HepG2 (cell line): ENCODE results near the gene CAMK2D. TPM values are rescaled to one million over a fixed set of nuclear protein-coding genes. Genes with fewer than 3 reads are reported as not detected.
A peak's percentile ranks its signal among the peaks of the same experiment; 100 is the strongest.

ENCODE experiments used
- AHR ChIP-seq: IDR thresholded peaks from 2 replicates; pipeline ENCODE4 v1.6.1; 2018; ENCODE audit warnings: missing genetic modification reagents, missing compliant biosample characterization
- ARID4A ChIP-seq: sonication (generic); formaldehyde crosslinking; IDR thresholded peaks from 2 replicates; pipeline ENCODE4 v1.5.0; 2020; ENCODE audit warnings: mild to moderate bottlenecking, missing genetic modification reagents, borderline replicate concordance
- FOXA3 ChIP-seq: IDR thresholded peaks from 2 replicates; pipeline ENCODE4 v1.6.1; 2016; ENCODE audit warnings: missing genetic modification reagents, missing compliant biosample characterization
- HMGXB4 ChIP-seq, 2 experiments: sonication (generic) in 1 of 2; formaldehyde crosslinking in 1 of 2; IDR thresholded peaks; 2 replicates each; pipeline versions ENCODE4 v1.4.0 to v1.6.1; 2018 to 2020; ENCODE audit warnings: missing genetic modification reagents in 2 of 2, borderline replicate concordance in 1 of 2, low read depth in 1 of 2, mild to moderate bottlenecking in 1 of 2, missing biosample characterization in 1 of 2
- HOXA7 ChIP-seq: sonication (generic); formaldehyde crosslinking; IDR thresholded peaks from 2 replicates; pipeline ENCODE4 v1.8.1; 2022; ENCODE audit warnings: mild to moderate bottlenecking, missing genetic modification reagents, moderate library complexity
- MED1 ChIP-seq: sonication (generic); formaldehyde crosslinking; IDR thresholded peaks from 2 replicates; pipeline ENCODE4 v1.4.0; 2020; ENCODE audit warnings: missing genetic modification reagents
- MXD4 ChIP-seq: IDR thresholded peaks from 2 replicates; pipeline ENCODE4 v1.6.1; 2016; ENCODE audit warnings: mild to moderate bottlenecking, missing biosample characterization, missing genetic modification reagents
- NCOA2 ChIP-seq: sonication (generic); formaldehyde crosslinking; IDR thresholded peaks from 2 replicates; pipeline ENCODE4 v1.8.0; 2022; ENCODE audit warnings: inconsistent platforms
- NR2F6 ChIP-seq, 2 experiments: IDR thresholded peaks; 2 replicates each; pipeline ENCODE4 v1.6.1; 2016; ENCODE audit warnings: antibody characterized with exemption in 1 of 2, mild to moderate bottlenecking in 1 of 2
- RCOR2 ChIP-seq: IDR thresholded peaks from 2 replicates; pipeline ENCODE4 v1.6.1; 2016; ENCODE audit warnings: missing biosample characterization, missing genetic modification reagents
- ZBTB20 ChIP-seq: sonication (generic); formaldehyde crosslinking; IDR thresholded peaks from 2 replicates; pipeline ENCODE4 v1.8.1; 2023; ENCODE audit warnings: missing genetic modification reagents, low read depth, mild to moderate bottlenecking, borderline replicate concordance
- ZNF230 ChIP-seq: sonication (generic); formaldehyde crosslinking; IDR thresholded peaks from 2 replicates; pipeline ENCODE4 v1.4.0; 2020; ENCODE audit warnings: mild to moderate bottlenecking, missing genetic modification reagents
- ZNF292 ChIP-seq: sonication (generic); formaldehyde crosslinking; IDR thresholded peaks from 2 replicates; pipeline ENCODE4 v1.8.1; 2022; ENCODE audit warnings: mild to moderate bottlenecking, low read depth, missing genetic modification reagents, borderline replicate concordance
- ZNF501 ChIP-seq: sonication (generic); formaldehyde crosslinking; IDR thresholded peaks from 2 replicates; pipeline ENCODE4 v1.5.1; 2020; ENCODE audit warnings: mild to moderate bottlenecking, moderate library complexity, missing genetic modification reagents
- ZNF788 ChIP-seq: sonication (generic); formaldehyde crosslinking; IDR thresholded peaks from 2 replicates; pipeline ENCODE4 v1.5.0; 2020; ENCODE audit warnings: mild to moderate bottlenecking, missing genetic modification reagents, borderline replicate concordance
- ZSCAN22 ChIP-seq: sonication (generic); formaldehyde crosslinking; IDR thresholded peaks from 2 replicates; pipeline ENCODE4 v1.4.0; 2020; ENCODE audit warnings: mild to moderate bottlenecking, missing genetic modification reagents
- polyA plus RNA-seq, 8 experiments: library from polyadenylated mRNA; depleted of rRNA in 3 of 8; stranded (reverse) in 7 of 8; unstranded in 1 of 8; fragments of >200 nt; fragmentation: Illumina TruSeq in 4 of 8; extraction: Trizol in 4 of 8; gene quantifications; 2 replicates each; pipeline versions ENCODE4 v1.2.1 to v1.2.3, GENCODE V29; 2011 to 2016; ENCODE audit warnings: low read depth in 4 of 8, missing spikeins in 1 of 8, mixed read lengths in 1 of 8; ENCODE audit not compliant: insufficient read depth in 1 of 8
- total RNA-seq, 5 experiments: library from RNA; depleted of rRNA; stranded (reverse); fragments of >200 nt; fragmentation: Illumina TruSeq; extraction: Trizol; gene quantifications; 2 replicates each; pipeline ENCODE4 v1.2.3, GENCODE V29; 2016; ENCODE audit warnings: low read depth in 1 of 5
- TF ChIP-seq, protein P1 (sequence below): sonication (generic); formaldehyde crosslinking; IDR thresholded peaks from 2 replicates; pipeline ENCODE4 v1.5.1; 2020; ENCODE audit warnings: missing genetic modification reagents, mild to moderate bottlenecking, borderline replicate concordance
- TF ChIP-seq, protein P2 (sequence below): IDR thresholded peaks from 2 replicates; pipeline ENCODE4 v1.6.1; 2016; ENCODE audit warnings: mild to moderate bottlenecking
- TF ChIP-seq, protein P3 (sequence below): sonication (generic); formaldehyde crosslinking; IDR thresholded peaks from 2 replicates; pipeline ENCODE4 v1.8.0; 2022; ENCODE audit warnings: missing genetic modification reagents, mild to moderate bottlenecking, moderate library complexity, borderline replicate concordance

Gene CAMK2D
- total and polyA plus RNA-seq, 2 of the 13 experiments (the other 11 are each of a cell fraction or from before 2014, with no cell fraction given) = 18.0 to 65.4 TPM

- 0 out of 2 replicates have a peak, but pooled peaks have one; percentile 51 for TF ChIP-seq ZNF292 (CRISPR knock-in tag)
- TF ChIP-seq, protein P1, sequence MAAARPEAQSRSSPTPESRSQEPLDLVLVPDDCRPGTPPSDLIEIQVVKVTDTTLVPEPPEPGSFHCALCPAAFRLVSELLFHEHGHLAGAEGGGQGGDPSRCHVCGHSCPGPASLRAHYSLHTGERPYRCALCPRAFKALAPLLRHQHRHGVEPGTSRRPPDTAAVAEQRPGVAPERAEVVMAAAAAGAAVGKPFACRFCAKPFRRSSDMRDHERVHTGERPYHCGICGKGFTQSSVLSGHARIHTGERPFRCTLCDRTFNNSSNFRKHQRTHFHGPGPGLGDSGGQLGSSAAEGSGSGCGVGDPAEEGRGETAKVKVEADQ (CRISPR knock-in tag) = no peak
- TF ChIP-seq ZNF788 (CRISPR knock-in tag) = 0 out of 2 replicates have a peak, but pooled peaks have one; percentile 14
- no peak for TF ChIP-seq AHR (CRISPR knock-in tag)
- 0 out of 2 replicates have a peak, but pooled peaks have one; percentile 61 for TF ChIP-seq ZNF230
- TF ChIP-seq, protein P2, sequence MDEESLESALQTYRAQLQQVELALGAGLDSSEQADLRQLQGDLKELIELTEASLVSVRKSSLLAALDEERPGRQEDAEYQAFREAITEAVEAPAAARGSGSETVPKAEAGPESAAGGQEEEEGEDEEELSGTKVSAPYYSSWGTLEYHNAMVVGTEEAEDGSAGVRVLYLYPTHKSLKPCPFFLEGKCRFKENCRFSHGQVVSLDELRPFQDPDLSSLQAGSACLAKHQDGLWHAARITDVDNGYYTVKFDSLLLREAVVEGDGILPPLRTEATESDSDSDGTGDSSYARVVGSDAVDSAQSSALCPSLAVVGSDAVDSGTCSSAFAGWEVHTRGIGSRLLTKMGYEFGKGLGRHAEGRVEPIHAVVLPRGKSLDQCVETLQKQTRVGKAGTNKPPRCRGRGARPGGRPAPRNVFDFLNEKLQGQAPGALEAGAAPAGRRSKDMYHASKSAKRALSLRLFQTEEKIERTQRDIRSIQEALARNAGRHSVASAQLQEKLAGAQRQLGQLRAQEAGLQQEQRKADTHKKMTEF (CRISPR knock-in tag) = no peak; the same call in 1 of the 2 replicates
- peak; percentile 51; the same call in 1 of the 2 replicates for TF ChIP-seq RCOR2
- peak; percentile 54; the same call in 1 of the 2 replicates for TF ChIP-seq NCOA2 (CRISPR knock-in tag)
- no peak for TF ChIP-seq HOXA7 (CRISPR knock-in tag)
- peak; percentile 58 for TF ChIP-seq FOXA3 (CRISPR knock-in tag)
- TF ChIP-seq, protein P3, sequence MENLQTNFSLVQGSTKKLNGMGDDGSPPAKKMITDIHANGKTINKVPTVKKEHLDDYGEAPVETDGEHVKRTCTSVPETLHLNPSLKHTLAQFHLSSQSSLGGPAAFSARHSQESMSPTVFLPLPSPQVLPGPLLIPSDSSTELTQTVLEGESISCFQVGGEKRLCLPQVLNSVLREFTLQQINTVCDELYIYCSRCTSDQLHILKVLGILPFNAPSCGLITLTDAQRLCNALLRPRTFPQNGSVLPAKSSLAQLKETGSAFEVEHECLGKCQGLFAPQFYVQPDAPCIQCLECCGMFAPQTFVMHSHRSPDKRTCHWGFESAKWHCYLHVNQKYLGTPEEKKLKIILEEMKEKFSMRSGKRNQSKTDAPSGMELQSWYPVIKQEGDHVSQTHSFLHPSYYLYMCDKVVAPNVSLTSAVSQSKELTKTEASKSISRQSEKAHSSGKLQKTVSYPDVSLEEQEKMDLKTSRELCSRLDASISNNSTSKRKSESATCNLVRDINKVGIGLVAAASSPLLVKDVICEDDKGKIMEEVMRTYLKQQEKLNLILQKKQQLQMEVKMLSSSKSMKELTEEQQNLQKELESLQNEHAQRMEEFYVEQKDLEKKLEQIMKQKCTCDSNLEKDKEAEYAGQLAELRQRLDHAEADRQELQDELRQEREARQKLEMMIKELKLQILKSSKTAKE (CRISPR knock-in tag) = 0 out of 2 replicates have a peak, but pooled peaks have one; percentile 34
- TF ChIP-seq HMGXB4 (CRISPR knock-in tag; IDR thresholded peaks at IDR 0.05; ENCODE audit: borderline replicate concordance in 1 of 2, low read depth in 1 of 2) = peak; percentile 50 to 74; a peak in 2 of 4 replicates
- peak; percentile 40; the same call in 1 of the 2 replicates for TF ChIP-seq ZNF501 (CRISPR knock-in tag)
- TF ChIP-seq ZSCAN22 (CRISPR knock-in tag) = peak; percentile 70; the same call in 1 of the 2 replicates
- peak; percentile 72 for TF ChIP-seq MED1 (CRISPR knock-in tag)
- TF ChIP-seq ZBTB20 (CRISPR knock-in tag) = no peak
- TF ChIP-seq NR2F6 (IDR thresholded peaks at IDR 0.05) = no peak
- TF ChIP-seq NR2F6 (CRISPR knock-in tag; IDR thresholded peaks at IDR 0.05) = no peak
- TF ChIP-seq ARID4A = peak; percentile 49; the same call in 1 of the 2 replicates
- peak; percentile 49; the same call in 1 of the 2 replicates for TF ChIP-seq MXD4
These were observed 125.1 kb downstream of the CAMK2D start (continued) for GRCh38 chr4:113636438-113636818.
